Mesenchymal stem cell (in vitro differentiated cells and primary cell): ENCODE results near the gene MRGPRF.
"Not testable (repeated sequence)": the region's sequence is repeated elsewhere in the genome, so short reads cannot be mapped to it uniquely, and the experiment has no call there.

Source experiments
- DNase-seq: peaks from one replicate; pipeline ENCODE4 v3.0.0-alpha.2; 2013
- H2AFZ ChIP-seq: one replicate; pipeline ENCODE4 v1.6.1; 2013; ENCODE audit warnings: low read depth, mild to moderate bottlenecking, control low read depth, inconsistent platforms, low read length, moderate library complexity
- H2AK5ac ChIP-seq: 2 replicates; pipeline ENCODE4 v1.6.1; 2013; ENCODE audit warnings: low read length, moderate library complexity, mild to moderate bottlenecking, inconsistent platforms; ENCODE audit not compliant: severe bottlenecking
- H2BK120ac ChIP-seq: one replicate; pipeline ENCODE4 v1.6.1; 2013; ENCODE audit warnings: low read depth, mild to moderate bottlenecking, inconsistent platforms, low read length, moderate library complexity
- H2BK12ac ChIP-seq, 2 experiments: one replicate each; pipeline ENCODE4 v1.6.1; 2013; ENCODE audit warnings: inconsistent platforms in 2 of 2, low read length in 2 of 2, mild to moderate bottlenecking in 2 of 2, moderate library complexity in 2 of 2, control low read depth in 1 of 2
- H2BK15ac ChIP-seq: one replicate; pipeline ENCODE4 v1.6.1; 2013; ENCODE audit warnings: mild to moderate bottlenecking, low read depth, inconsistent platforms; ENCODE audit not compliant: poor library complexity, severe bottlenecking
- H2BK5ac ChIP-seq: 2 replicates; pipeline ENCODE4 v1.6.1; 2013; ENCODE audit warnings: low read depth, mild to moderate bottlenecking, low read length, control low read depth, inconsistent platforms; ENCODE audit not compliant: poor library complexity, severe bottlenecking
- H3K14ac ChIP-seq, 2 experiments: one replicate each; pipeline ENCODE4 v1.6.1; 2013; ENCODE audit warnings: inconsistent platforms in 2 of 2, low read length in 2 of 2, control low read depth in 1 of 2, mild to moderate bottlenecking in 1 of 2, moderate library complexity in 1 of 2
- H3K18ac ChIP-seq, 2 experiments: one replicate each; pipeline ENCODE4 v1.6.1; 2013; ENCODE audit warnings: inconsistent platforms in 2 of 2, low read length in 2 of 2, control low read depth in 1 of 2, low read depth in 1 of 2, mild to moderate bottlenecking in 1 of 2
- H3K23ac ChIP-seq, 2 experiments: one replicate each; pipeline ENCODE4 v1.6.1; 2013; ENCODE audit warnings: inconsistent platforms in 2 of 2, low read length in 2 of 2, mild to moderate bottlenecking in 2 of 2, moderate library complexity in 2 of 2, control low read depth in 1 of 2
- H3K27ac ChIP-seq: 2 replicates; pipeline ENCODE4 v1.5.1; 2013; ENCODE audit warnings: mild to moderate bottlenecking, moderate library complexity, low read length, control low read depth, inconsistent platforms; ENCODE audit not compliant: poor library complexity, severe bottlenecking
- H3K27me3 ChIP-seq, 2 experiments: 2 replicates each; pipeline versions ENCODE4 v1.6.1 to v1.7.0; 2013; ENCODE audit warnings: low read length in 2 of 2, mild to moderate bottlenecking in 2 of 2, moderate library complexity in 2 of 2, control low read depth in 1 of 2, inconsistent platforms in 1 of 2; ENCODE audit not compliant: control insufficient read depth in 1 of 2, insufficient read depth in 1 of 2
- H3K36me3 ChIP-seq, 2 experiments: 2 replicates each; pipeline versions ENCODE4 v1.6.1 to v1.7.0; 2013; ENCODE audit warnings: low read length in 2 of 2, control low read depth in 1 of 2, inconsistent platforms in 1 of 2, low read depth in 1 of 2, mild to moderate bottlenecking in 1 of 2; ENCODE audit not compliant: insufficient read depth in 2 of 2, control insufficient read depth in 1 of 2
- H3K4ac ChIP-seq, 2 experiments: one replicate each; pipeline ENCODE4 v1.6.1; 2013; ENCODE audit warnings: inconsistent platforms in 2 of 2, low read length in 2 of 2, mild to moderate bottlenecking in 2 of 2, moderate library complexity in 2 of 2, control low read depth in 1 of 2, low read depth in 1 of 2
- H3K4me1 ChIP-seq: 2 replicates; pipeline ENCODE4 v1.6.1; 2013; ENCODE audit warnings: low read depth, low read length, control low read depth; ENCODE audit not compliant: control insufficient read depth, insufficient read depth
- H3K4me2 ChIP-seq: 2 replicates; pipeline ENCODE4 v1.6.1; 2013; ENCODE audit warnings: low read length, mild to moderate bottlenecking, inconsistent platforms; ENCODE audit not compliant: poor library complexity, severe bottlenecking
- H3K4me3 ChIP-seq, 2 experiments: 2 replicates each; pipeline versions ENCODE4 v1.5.1 to v1.7.0; 2013; ENCODE audit warnings: low read length in 2 of 2, mild to moderate bottlenecking in 2 of 2, control low read depth in 1 of 2, low read depth in 1 of 2; ENCODE audit not compliant: insufficient read depth in 1 of 2
- H3K79me1 ChIP-seq: replicated peaks from 2 replicates; pipeline ENCODE4 v1.6.1; 2013; ENCODE audit warnings: mild to moderate bottlenecking, control low read depth, low read length, inconsistent platforms; ENCODE audit not compliant: poor library complexity, severe bottlenecking
- H3K9ac ChIP-seq: 2 replicates; pipeline ENCODE4 v1.7.0; 2013; ENCODE audit warnings: mild to moderate bottlenecking, low read length, moderate library complexity
- H3K9me3 ChIP-seq: 2 replicates; pipeline ENCODE4 v1.7.0; 2013; ENCODE audit warnings: mild to moderate bottlenecking, low read length; ENCODE audit not compliant: control insufficient read depth
- H4K8ac ChIP-seq: one replicate; pipeline ENCODE4 v1.6.1; 2013; ENCODE audit warnings: inconsistent platforms, mild to moderate bottlenecking, low read length, moderate library complexity
- H4K91ac ChIP-seq: one replicate; pipeline ENCODE4 v1.6.1; 2013; ENCODE audit warnings: mild to moderate bottlenecking, low read length, inconsistent platforms
- WGBS: methylation state at CpG from one replicate; pipeline ENCODE4 v1.1.7; 2013; ENCODE audit warnings: mixed read lengths; 5-methylcytosine and 5-hydroxymethylcytosine counted together

The MRGPRF gene

DNA sequence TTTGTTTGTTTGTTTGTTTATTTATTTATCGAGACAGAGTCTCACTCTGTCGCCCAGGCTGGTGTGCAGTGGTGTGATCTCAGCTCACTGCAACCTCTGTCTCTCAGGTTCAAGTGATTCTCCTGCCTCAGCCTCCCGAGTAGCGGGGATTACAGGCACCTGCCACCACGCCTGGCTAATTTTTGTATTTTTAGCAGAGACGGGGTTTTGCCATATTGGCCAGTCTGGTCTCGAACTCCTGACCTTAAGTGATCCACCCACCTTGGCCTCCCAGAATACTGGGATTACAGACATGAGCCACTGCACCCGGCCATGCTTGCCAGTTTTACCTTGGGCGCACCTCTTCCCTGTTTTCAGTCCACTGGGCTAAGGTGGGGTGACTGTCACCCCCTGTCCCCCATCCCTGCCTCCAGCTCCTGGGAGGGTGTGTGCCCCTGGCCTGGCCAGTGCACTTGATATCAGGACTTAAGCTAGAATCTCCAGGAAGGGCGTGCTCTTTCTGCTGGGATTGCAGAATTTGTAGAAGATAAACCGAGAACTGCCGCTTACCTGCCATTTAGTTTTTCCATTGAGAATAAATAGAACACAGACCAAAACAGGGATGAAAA, 13.2 kb downstream of the MRGPRF start:
- not testable (repeated sequence) for H3K9me3 ChIP-seq, H4K8ac ChIP-seq, H3K79me1 ChIP-seq, H3K23ac ChIP-seq, H3K4ac ChIP-seq, H2AK5ac ChIP-seq, DNase-seq, H2AFZ ChIP-seq, H2BK15ac ChIP-seq, H4K91ac ChIP-seq, H2BK12ac ChIP-seq, H2BK120ac ChIP-seq, H3K14ac ChIP-seq, H2BK5ac ChIP-seq, H3K4me3 ChIP-seq, H3K4me1 ChIP-seq, H3K27me3 ChIP-seq, H3K27ac ChIP-seq, H3K4me2 ChIP-seq, H3K18ac ChIP-seq
- 90% methylated on average over 12 of the region's 12 CpGs for WGBS
- Histone ChIP-seq H3K36me3 (peaks cover 21 to 22% of the 10 kb centered on the region in 2 experiments), H3K9ac (peak overlapping the region; percentile 69)

DNA sequence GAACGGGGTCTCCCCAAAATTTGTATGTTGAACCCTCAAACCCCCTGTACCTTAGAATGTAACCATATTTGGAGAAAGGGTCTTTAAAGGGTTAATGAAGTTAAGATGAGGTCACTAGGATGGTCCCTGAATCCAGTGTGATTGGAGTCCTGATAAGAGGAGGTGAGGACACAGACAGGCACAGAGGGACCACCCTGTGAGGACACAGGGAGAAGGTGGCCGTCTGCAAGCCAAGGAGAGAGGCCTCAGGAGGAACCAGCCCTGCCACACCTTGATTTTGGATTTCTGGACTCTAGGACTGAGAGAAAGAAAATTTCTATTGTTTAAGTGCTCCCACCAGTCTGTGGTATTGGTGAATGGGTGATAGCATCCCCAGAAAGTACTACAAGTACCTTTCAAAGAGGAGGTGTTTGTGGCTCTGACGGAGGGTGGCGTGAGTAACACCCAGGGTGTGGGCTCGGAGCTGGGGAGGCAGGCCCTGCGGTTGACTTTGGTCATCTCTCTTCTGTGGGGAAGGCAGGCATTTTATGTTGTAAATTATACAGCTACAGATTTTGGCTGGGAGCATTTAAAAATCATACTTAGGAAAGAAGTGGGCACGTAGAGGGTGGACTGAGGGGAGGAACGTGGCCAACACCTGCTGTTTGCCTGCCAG, 13.8 kb downstream of the MRGPRF start:
- Histone ChIP-seq H3K4me2 (no peak overlapping the region), H2AK5ac (no peak overlapping the region), H4K91ac (peak overlapping the region; percentile 36), H2BK120ac (no peak overlapping the region), H3K27ac (no peak overlapping the region), H3K23ac (no peak overlapping the region), H2AFZ (no peak overlapping the region), H3K79me1 (no peaks in the 10 kb centered on the region), H3K4ac (no peak overlapping the region), H3K4me1 (peaks cover 7% of the 10 kb centered on the region), H3K27me3 (peaks cover 0 to 5% of the 10 kb centered on the region in 2 experiments), H2BK5ac (no peak overlapping the region), H4K8ac (no peak overlapping the region), H3K9ac (no peak overlapping the region), H3K4me3 (no peak overlapping the region), H3K36me3 (peaks cover 15% of the 10 kb centered on the region in 2 experiments), H3K18ac (no peak overlapping the region), H2BK12ac (no peak overlapping the region), H2BK15ac (no peak overlapping the region), H3K9me3 (no peaks in the 10 kb centered on the region), H3K14ac (no peak overlapping the region)
- WGBS: 89% methylated on average over 8 of the region's 8 CpGs
- no peak for DNase-seq

DNA sequence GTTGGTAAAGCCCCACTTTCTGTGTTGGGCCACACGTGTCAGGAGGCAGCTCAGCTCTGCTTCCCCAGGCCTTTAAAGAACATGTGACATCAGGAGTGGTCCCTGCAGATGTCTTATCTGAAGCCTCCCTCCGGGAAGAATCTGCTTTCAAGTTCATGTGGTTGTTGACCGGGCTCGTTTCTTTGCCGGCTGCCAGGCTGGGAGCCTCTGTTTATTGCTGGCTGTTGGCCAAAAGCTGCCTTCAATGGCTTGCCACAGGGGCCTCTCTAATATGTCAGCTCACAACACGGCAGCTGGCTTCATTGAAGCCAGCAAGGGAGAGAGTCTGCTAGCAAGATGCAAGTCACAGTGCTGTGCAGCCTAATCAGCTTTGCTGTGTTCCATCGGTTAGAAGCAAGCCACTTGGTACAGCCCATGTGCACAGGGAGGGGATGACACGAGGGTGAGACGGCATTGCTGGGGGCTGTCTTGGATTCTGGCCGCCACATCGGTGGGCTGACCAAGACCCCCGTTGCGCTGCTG, 14.6 kb downstream of the MRGPRF start:
- H3K18ac ChIP-seq: peak overlapping the region in 1 of 2 experiments; percentile 75
- H3K27ac ChIP-seq: no peak overlapping the region
- peak; percentile 67 for DNase-seq
- no peak overlapping the region for H4K91ac ChIP-seq
- no peak overlapping the region for H3K4me3 ChIP-seq
- H2BK120ac ChIP-seq: no peak overlapping the region
- no peak overlapping the region for H4K8ac ChIP-seq
- whole genome bisulfite sequencing: 43% methylated on average over 9 of the region's 13 CpGs
- H3K14ac ChIP-seq: peak overlapping the region in 1 of 2 experiments; percentile 53
- peaks cover 9% of the 10 kb centered on the region for H3K4me1 ChIP-seq
- no peak overlapping the region for H2BK15ac ChIP-seq
- no peaks in the 10 kb centered on the region for H3K79me1 ChIP-seq
- H3K9ac ChIP-seq: no peak overlapping the region
- no peaks in the 10 kb centered on the region for H3K9me3 ChIP-seq
- H3K27me3 ChIP-seq: peaks cover 0 to 13% of the 10 kb centered on the region in 2 experiments
- no peak overlapping the region for H2BK5ac ChIP-seq
- H2BK12ac ChIP-seq: peak overlapping the region in 1 of 2 experiments; percentile 59
- H2AK5ac ChIP-seq: no peak overlapping the region
- H3K4me2 ChIP-seq: no peak overlapping the region
- no peak overlapping the region for H3K23ac ChIP-seq
- H3K4ac ChIP-seq: peak overlapping the region in 1 of 2 experiments; percentile 28
- H2AFZ ChIP-seq: no peak overlapping the region
- peaks cover 7 to 8% of the 10 kb centered on the region in 2 experiments for H3K36me3 ChIP-seq

DNA sequence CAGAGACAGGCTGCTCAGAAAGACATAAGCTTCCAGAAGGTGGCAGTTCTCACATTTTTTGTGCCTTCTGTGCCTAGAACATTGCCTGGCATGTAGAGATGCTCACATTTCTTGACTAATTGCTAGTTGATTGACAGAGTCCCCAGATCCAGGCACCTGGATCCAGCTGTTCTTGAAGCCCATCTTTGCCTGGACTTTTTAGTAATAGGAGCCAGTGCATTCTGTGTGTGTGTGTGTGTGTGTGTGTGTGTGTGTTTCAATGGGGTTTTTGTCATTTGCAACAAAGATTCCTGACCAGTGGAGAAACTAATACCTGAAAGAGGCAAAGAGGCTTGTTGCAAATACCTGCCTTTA, 15.1 kb downstream of the MRGPRF start:
- Histone ChIP-seq H2AFZ (no peak overlapping the region), H3K4ac (no peak overlapping the region), H3K36me3 (peaks cover 3% of the 10 kb centered on the region in 2 experiments), H3K4me3 (no peak overlapping the region), H3K4me1 (peaks cover 10% of the 10 kb centered on the region), H2BK15ac (no peak overlapping the region), H2BK5ac (no peak overlapping the region), H4K91ac (no peak overlapping the region), H3K79me1 (no peaks in the 10 kb centered on the region), H3K18ac (no peak overlapping the region), H3K9me3 (no peaks in the 10 kb centered on the region), H3K14ac (no peak overlapping the region), H2BK12ac (no peak overlapping the region), H3K23ac (no peak overlapping the region), H3K27me3 (peaks cover 0 to 17% of the 10 kb centered on the region in 2 experiments), H3K9ac (no peak overlapping the region), H3K4me2 (no peak overlapping the region), H2BK120ac (no peak overlapping the region), H3K27ac (no peak overlapping the region), H4K8ac (no peak overlapping the region), H2AK5ac (no peak overlapping the region)
- DNase-seq: no peak
